ENCODE results near the gene ANKUB1.

The ANKUB1 gene

DNA sequence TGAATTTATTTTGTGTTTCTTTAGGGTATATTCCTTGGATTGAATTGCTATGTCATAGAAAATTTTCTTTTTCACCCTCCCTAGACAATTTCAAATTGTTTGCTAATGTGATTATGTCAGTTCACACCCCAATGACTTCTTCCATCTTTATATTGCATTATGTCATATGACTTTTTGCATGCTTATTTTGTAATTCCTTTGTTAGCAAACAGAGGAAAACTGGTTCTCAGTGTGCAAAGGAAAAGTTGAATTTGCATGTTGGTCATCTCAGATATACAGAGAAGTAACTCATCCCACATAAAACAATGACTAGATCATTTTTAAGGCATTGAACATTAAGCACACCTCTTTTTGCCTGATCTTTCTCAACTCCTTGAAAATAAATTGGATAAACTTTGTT is 17.3 kb upstream of the ANKUB1 start:
- DNase-seq (ENCODE audit: low read depth): no peak

- no peak for DNase-seq (ENCODE audit: low read depth)
These were observed 16.0 kb upstream of the ANKUB1 start for GRCh38 chr3:149808209-149808829.

DNA sequence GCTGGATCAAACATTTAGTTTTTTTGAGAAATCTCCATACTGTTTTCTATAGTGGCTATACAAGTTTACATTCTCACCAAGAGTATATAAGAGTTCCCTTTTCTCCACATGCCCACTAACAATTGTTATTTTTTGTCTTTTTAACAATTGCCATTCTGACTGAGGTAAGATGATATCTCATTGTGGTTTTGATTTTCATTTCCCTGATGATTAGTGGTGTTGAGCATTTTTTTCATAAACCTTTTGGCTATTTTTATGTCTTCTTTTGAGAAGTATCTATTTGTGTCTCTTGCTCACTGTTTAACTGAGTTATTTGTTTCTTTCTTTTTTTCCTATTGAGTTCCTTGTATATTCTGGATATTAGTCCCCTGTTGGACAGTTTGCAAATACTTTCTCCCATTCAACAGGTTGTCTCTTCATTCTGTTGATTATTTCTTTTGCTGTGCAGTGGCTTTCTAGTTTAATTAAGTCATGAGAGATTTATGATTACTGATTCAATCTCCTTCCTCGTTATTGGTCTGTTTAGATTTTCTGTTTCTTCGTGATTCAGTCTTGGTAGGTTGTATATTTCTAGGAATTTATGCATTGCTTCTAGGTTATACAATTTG is 13.9 kb upstream of the ANKUB1 start:
- DNase-seq (ENCODE audit: low read depth): no peak

DNA sequence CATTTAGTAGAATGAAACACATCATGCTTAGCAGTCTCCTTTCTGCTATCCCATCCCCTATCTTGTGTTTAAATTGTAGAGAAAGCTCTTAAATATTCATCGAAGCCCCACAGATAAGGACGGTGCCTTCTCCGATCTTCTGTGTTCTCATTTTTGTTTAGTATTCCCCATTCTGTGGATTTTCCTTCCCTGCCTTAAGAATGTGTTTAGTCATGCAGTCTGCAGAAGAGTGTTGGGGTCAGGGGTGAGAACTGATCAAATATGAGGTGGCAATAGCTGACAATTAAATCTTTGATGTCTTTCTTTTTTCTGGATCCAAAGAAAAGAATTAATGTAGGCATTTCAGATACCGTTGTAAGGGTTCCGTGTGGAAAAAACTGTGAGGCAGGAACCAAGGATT is 9.3 kb upstream of the ANKUB1 start:
- DNase-seq (ENCODE audit: low read depth): no peak

- DNase-seq (ENCODE audit: low read depth): no peak
These were observed 8.8 kb upstream of the ANKUB1 start for GRCh38 chr3:149801195-149801594.

GRCh38 chr3:149800693-149801092 is 8.3 kb upstream of the ANKUB1 start:
- DNase-seq (ENCODE audit: low read depth): no peak

GRCh38 chr3:149796026-149796425 is 3.7 kb upstream of the ANKUB1 start:
- DNase-seq (ENCODE audit: low read depth): no peak

DNA sequence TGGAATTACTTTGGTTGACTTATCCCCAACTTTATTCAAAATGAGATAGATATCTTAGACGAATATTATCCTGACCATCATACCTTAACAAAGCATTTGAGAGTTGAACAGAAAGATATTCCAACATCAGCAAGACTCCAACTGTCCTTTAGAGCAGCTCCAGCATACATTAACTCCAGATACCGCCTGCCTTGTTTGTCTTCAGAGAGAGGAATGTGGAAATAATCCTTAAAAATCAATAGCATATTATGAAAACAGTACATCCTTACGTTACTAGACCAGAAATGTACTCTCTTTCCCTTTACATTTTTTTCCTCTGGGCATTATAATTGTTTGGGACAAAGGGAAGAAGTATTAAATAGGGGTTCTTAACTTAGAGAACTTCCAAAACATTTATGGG is 1.7 kb downstream of the ANKUB1 start:
- no peak for DNase-seq (ENCODE audit: low read depth)

GRCh38 chr3:149790268-149790667 is 2.1 kb downstream of the ANKUB1 start:
- no peak for DNase-seq (ENCODE audit: low read depth)

GRCh38 chr3:149784064-149784704 is 8.2 kb downstream of the ANKUB1 start:
- DNase-seq (ENCODE audit: low read depth): no peak

DNA sequence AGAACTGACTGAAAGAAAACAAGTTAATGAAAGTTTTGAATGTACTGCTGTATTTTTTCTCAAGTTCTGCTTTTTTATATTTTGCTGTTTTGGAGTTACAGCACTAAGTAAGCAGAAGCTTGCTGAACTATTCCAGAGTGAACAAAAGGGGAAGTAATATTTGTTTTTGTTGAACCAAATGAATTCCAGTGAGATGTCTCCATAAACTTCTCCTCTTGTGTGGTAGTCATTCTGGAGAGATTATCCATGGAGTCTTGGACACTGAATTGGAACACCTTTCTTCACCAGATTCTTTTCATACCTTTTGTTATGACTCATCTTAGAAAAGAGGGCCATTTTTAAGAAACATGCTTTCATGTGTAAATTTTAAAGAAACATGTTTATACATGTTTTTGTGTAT is 8.8 kb downstream of the ANKUB1 start:
- DNase-seq (ENCODE audit: low read depth): no peak

DNA sequence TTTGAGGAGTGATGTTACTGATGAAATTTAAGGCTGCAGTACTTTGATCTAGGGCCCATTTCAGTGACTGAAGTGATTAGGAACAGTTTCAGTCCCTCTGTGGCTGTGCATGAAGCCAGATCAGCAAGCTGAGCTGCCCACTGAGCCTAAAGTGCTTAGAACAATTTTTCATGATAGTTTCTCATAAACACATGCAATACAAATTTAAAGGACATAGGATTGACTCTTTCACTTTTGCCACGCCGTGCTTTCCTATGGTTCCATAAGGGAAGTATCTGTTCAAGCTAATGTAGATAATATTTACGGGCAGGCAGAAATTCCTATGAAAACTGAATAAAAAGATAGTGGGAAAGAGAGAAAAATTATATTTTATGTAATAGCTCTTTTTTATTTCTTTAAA is 10.6 kb downstream of the ANKUB1 start:
- no peak for DNase-seq (ENCODE audit: low read depth)

GRCh38 chr3:149781211-149781610 is 11.1 kb downstream of the ANKUB1 start:
- no peak for DNase-seq (ENCODE audit: low read depth)

- no peak for DNase-seq (ENCODE audit: low read depth)
These were observed 14.7 kb downstream of the ANKUB1 start for GRCh38 chr3:149777414-149778214.

DNA sequence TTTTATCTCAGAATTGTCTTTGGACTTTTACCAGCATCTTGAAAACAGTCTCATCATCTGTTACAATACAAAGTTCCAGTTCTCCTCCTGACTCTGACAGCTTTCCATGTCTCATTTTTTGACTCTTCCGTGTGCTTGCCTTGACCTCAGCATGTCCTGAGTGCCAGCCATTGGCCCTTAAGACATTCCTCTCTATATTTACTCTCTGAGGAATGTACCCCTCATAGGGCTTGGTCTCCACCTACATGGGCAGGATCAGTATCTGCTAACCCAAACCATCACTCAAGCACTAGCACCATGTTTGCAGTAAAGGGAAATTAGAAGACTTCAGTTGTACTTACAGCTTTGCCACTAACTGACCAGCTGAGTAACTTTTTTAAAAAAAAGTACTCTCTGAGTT is 16.2 kb downstream of the ANKUB1 start:
- DNase-seq (ENCODE audit: low read depth): no peak

DNA sequence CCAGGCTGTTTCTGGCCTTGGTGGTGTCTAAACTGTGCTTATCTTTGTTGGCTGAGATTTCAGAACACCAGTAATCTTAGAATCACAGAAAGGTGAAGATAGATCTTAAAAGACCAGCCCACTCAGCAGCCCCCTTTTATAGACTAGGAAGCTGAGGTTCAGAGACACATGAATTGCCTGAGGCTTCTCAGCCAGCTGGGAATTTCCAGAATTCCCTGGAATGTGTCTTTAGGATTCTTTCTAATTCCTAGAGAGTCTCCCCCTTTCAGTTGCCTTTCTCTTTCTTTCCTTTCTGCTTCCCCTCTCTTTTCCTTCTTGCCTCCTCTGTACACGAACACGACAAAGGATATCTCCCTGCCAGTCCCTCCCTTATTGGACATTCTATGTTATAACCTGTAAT is 19.5 kb downstream of the ANKUB1 start:
- no peak for DNase-seq (ENCODE audit: low read depth)

GRCh38 chr3:149771652-149772271 is 20.6 kb downstream of the ANKUB1 start:
- DNase-seq (ENCODE audit: low read depth): no peak

GRCh38 chr3:149770246-149770645 is 22.1 kb downstream of the ANKUB1 start:
- no peak for DNase-seq (ENCODE audit: low read depth)

GRCh38 chr3:149768704-149769103 is 23.6 kb downstream of the ANKUB1 start:
- DNase-seq (ENCODE audit: low read depth): no peak

- DNase-seq (ENCODE audit: low read depth): no peak
These were observed 24.6 kb downstream of the ANKUB1 start for GRCh38 chr3:149767720-149768119.

DNA sequence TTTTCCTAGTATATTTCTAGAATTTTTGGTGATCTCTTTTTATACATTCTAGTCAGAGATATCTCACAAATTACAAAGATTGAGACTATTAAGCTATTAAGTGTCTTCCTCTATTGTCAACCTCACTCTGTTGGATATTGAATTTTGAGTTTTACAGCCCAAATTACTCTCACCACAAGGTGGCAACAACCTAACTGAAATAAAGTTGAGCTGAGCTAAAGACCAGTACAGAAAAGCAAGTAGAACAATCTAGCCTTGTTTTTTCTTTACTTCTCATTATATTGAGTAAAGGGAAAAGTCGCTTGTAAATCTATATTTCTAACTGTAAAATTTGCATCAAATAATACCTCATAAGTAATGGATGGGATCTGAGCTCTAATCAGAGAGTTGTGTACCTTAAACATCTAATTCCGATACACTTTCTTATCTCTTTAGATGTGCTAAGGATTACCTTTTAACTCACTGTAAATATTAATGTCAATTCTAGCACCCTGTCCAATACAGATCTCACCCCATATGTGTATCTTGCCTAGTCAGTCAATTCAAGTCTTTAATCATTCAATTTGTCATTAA is 26.5 kb downstream of the ANKUB1 start:
- no peak for DNase-seq (ENCODE audit: low read depth)

- DNase-seq (ENCODE audit: low read depth): no peak
These were observed 28.1 kb downstream of the ANKUB1 start for GRCh38 chr3:149764302-149764701.

All from CMK (cell line).